Mesenchymal stem cell (in vitro differentiated cells and primary cell): ENCODE results near the gene ACADM.

Source experiments
- DNase-seq: peaks from one replicate; pipeline ENCODE4 v3.0.0-alpha.2; 2013
- H2AFZ ChIP-seq: one replicate; pipeline ENCODE4 v1.6.1; 2013; ENCODE audit warnings: low read depth, mild to moderate bottlenecking, control low read depth, inconsistent platforms, low read length, moderate library complexity
- H2AK5ac ChIP-seq: 2 replicates; pipeline ENCODE4 v1.6.1; 2013; ENCODE audit warnings: low read length, moderate library complexity, mild to moderate bottlenecking, inconsistent platforms; ENCODE audit not compliant: severe bottlenecking
- H2BK120ac ChIP-seq: one replicate; pipeline ENCODE4 v1.6.1; 2013; ENCODE audit warnings: low read depth, mild to moderate bottlenecking, inconsistent platforms, low read length, moderate library complexity
- H2BK12ac ChIP-seq, 2 experiments: one replicate each; pipeline ENCODE4 v1.6.1; 2013; ENCODE audit warnings: inconsistent platforms in 2 of 2, low read length in 2 of 2, mild to moderate bottlenecking in 2 of 2, moderate library complexity in 2 of 2, control low read depth in 1 of 2
- H2BK15ac ChIP-seq: one replicate; pipeline ENCODE4 v1.6.1; 2013; ENCODE audit warnings: mild to moderate bottlenecking, low read depth, inconsistent platforms; ENCODE audit not compliant: poor library complexity, severe bottlenecking
- H2BK5ac ChIP-seq: 2 replicates; pipeline ENCODE4 v1.6.1; 2013; ENCODE audit warnings: low read depth, mild to moderate bottlenecking, low read length, control low read depth, inconsistent platforms; ENCODE audit not compliant: poor library complexity, severe bottlenecking
- H3K14ac ChIP-seq, 2 experiments: one replicate each; pipeline ENCODE4 v1.6.1; 2013; ENCODE audit warnings: inconsistent platforms in 2 of 2, low read length in 2 of 2, control low read depth in 1 of 2, mild to moderate bottlenecking in 1 of 2, moderate library complexity in 1 of 2
- H3K18ac ChIP-seq, 2 experiments: one replicate each; pipeline ENCODE4 v1.6.1; 2013; ENCODE audit warnings: inconsistent platforms in 2 of 2, low read length in 2 of 2, control low read depth in 1 of 2, low read depth in 1 of 2, mild to moderate bottlenecking in 1 of 2
- H3K23ac ChIP-seq, 2 experiments: one replicate each; pipeline ENCODE4 v1.6.1; 2013; ENCODE audit warnings: inconsistent platforms in 2 of 2, low read length in 2 of 2, mild to moderate bottlenecking in 2 of 2, moderate library complexity in 2 of 2, control low read depth in 1 of 2
- H3K27ac ChIP-seq: 2 replicates; pipeline ENCODE4 v1.5.1; 2013; ENCODE audit warnings: mild to moderate bottlenecking, moderate library complexity, low read length, control low read depth, inconsistent platforms; ENCODE audit not compliant: poor library complexity, severe bottlenecking
- H3K27me3 ChIP-seq, 2 experiments: 2 replicates each; pipeline versions ENCODE4 v1.6.1 to v1.7.0; 2013; ENCODE audit warnings: low read length in 2 of 2, mild to moderate bottlenecking in 2 of 2, moderate library complexity in 2 of 2, control low read depth in 1 of 2, inconsistent platforms in 1 of 2; ENCODE audit not compliant: control insufficient read depth in 1 of 2, insufficient read depth in 1 of 2
- H3K36me3 ChIP-seq, 2 experiments: 2 replicates each; pipeline versions ENCODE4 v1.6.1 to v1.7.0; 2013; ENCODE audit warnings: low read length in 2 of 2, control low read depth in 1 of 2, inconsistent platforms in 1 of 2, low read depth in 1 of 2, mild to moderate bottlenecking in 1 of 2; ENCODE audit not compliant: insufficient read depth in 2 of 2, control insufficient read depth in 1 of 2
- H3K4ac ChIP-seq, 2 experiments: one replicate each; pipeline ENCODE4 v1.6.1; 2013; ENCODE audit warnings: inconsistent platforms in 2 of 2, low read length in 2 of 2, mild to moderate bottlenecking in 2 of 2, moderate library complexity in 2 of 2, control low read depth in 1 of 2, low read depth in 1 of 2
- H3K4me1 ChIP-seq: 2 replicates; pipeline ENCODE4 v1.6.1; 2013; ENCODE audit warnings: low read depth, low read length, control low read depth; ENCODE audit not compliant: control insufficient read depth, insufficient read depth
- H3K4me2 ChIP-seq: 2 replicates; pipeline ENCODE4 v1.6.1; 2013; ENCODE audit warnings: low read length, mild to moderate bottlenecking, inconsistent platforms; ENCODE audit not compliant: poor library complexity, severe bottlenecking
- H3K4me3 ChIP-seq, 2 experiments: 2 replicates each; pipeline versions ENCODE4 v1.5.1 to v1.7.0; 2013; ENCODE audit warnings: low read length in 2 of 2, mild to moderate bottlenecking in 2 of 2, control low read depth in 1 of 2, low read depth in 1 of 2; ENCODE audit not compliant: insufficient read depth in 1 of 2
- H3K79me1 ChIP-seq: replicated peaks from 2 replicates; pipeline ENCODE4 v1.6.1; 2013; ENCODE audit warnings: mild to moderate bottlenecking, control low read depth, low read length, inconsistent platforms; ENCODE audit not compliant: poor library complexity, severe bottlenecking
- H3K9ac ChIP-seq: 2 replicates; pipeline ENCODE4 v1.7.0; 2013; ENCODE audit warnings: mild to moderate bottlenecking, low read length, moderate library complexity
- H3K9me3 ChIP-seq: 2 replicates; pipeline ENCODE4 v1.7.0; 2013; ENCODE audit warnings: mild to moderate bottlenecking, low read length; ENCODE audit not compliant: control insufficient read depth
- H4K8ac ChIP-seq: one replicate; pipeline ENCODE4 v1.6.1; 2013; ENCODE audit warnings: inconsistent platforms, mild to moderate bottlenecking, low read length, moderate library complexity
- H4K91ac ChIP-seq: one replicate; pipeline ENCODE4 v1.6.1; 2013; ENCODE audit warnings: mild to moderate bottlenecking, low read length, inconsistent platforms
- WGBS: methylation state at CpG from one replicate; pipeline ENCODE4 v1.1.7; 2013; ENCODE audit warnings: mixed read lengths; 5-methylcytosine and 5-hydroxymethylcytosine counted together

Gene ACADM

DNA sequence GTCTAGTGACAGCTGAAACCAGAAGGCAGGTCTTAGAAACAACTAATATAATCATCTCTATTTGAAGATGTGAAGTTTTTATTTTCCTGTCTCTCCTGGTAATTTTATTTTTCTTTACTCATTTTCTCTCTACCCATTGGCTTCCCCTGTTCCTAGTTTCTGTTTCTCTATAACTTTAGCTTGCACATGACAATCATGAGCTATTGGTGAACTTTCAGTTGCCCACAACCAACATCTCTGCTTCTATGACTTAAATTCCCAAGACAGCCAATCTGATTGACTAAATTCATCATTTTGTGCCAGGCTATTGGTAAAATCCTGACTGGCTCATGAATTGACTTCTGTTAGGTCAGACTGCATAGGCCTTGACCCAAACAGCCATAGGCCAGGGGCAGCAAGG is 13.7 kb upstream of the ACADM start:
- Histone ChIP-seq H2BK120ac (no peak overlapping the region), H2AFZ (no peak overlapping the region), H3K27me3 (peaks cover 0 to 4% of the 10 kb centered on the region in 2 experiments), H3K4ac (no peak overlapping the region), H3K4me3 (no peak overlapping the region), H3K4me2 (no peak overlapping the region), H3K18ac (no peak overlapping the region), H2BK15ac (no peak overlapping the region), H3K4me1 (no peaks in the 10 kb centered on the region), H3K36me3 (no peaks in the 10 kb centered on the region), H2BK5ac (no peak overlapping the region), H2AK5ac (no peak overlapping the region), H3K79me1 (no peaks in the 10 kb centered on the region), H4K8ac (no peak overlapping the region), H4K91ac (no peak overlapping the region), H2BK12ac (no peak overlapping the region), H3K14ac (no peak overlapping the region), H3K9me3 (no peaks in the 10 kb centered on the region), H3K23ac (no peak overlapping the region), H3K27ac (no peak overlapping the region), H3K9ac (no peak overlapping the region)
- no peak for DNase-seq

GRCh38 chr1:75711846-75712245 is 12.7 kb upstream of the ACADM start:
- H3K27me3 ChIP-seq = peaks cover 0 to 4% of the 10 kb centered on the region in 2 experiments
- no peak overlapping the region for H3K4me2 ChIP-seq
- H4K91ac ChIP-seq = no peak overlapping the region
- H4K8ac ChIP-seq = no peak overlapping the region
- H3K4ac ChIP-seq = no peak overlapping the region
- no peaks in the 10 kb centered on the region for H3K4me1 ChIP-seq
- H3K23ac ChIP-seq = no peak overlapping the region
- no peak overlapping the region for H3K9ac ChIP-seq
- H2BK12ac ChIP-seq = no peak overlapping the region
- no peak overlapping the region for H2BK15ac ChIP-seq
- no peaks in the 10 kb centered on the region for H3K36me3 ChIP-seq
- H2BK120ac ChIP-seq = no peak overlapping the region
- H3K14ac ChIP-seq = no peak overlapping the region
- no peak overlapping the region for H3K27ac ChIP-seq
- no peak overlapping the region for H2AK5ac ChIP-seq
- no peak for DNase-seq
- no peaks in the 10 kb centered on the region for H3K79me1 ChIP-seq
- no peaks in the 10 kb centered on the region for H3K9me3 ChIP-seq
- no peak overlapping the region for H2AFZ ChIP-seq
- no peak overlapping the region for H3K4me3 ChIP-seq
- H3K18ac ChIP-seq = no peak overlapping the region
- H2BK5ac ChIP-seq = no peak overlapping the region

GRCh38 chr1:75712306-75712705 is 12.2 kb upstream of the ACADM start:
- no peak overlapping the region for H2AFZ ChIP-seq
- no peak overlapping the region for H4K91ac ChIP-seq
- no peaks in the 10 kb centered on the region for H3K9me3 ChIP-seq
- H4K8ac ChIP-seq = no peak overlapping the region
- H3K4ac ChIP-seq = no peak overlapping the region
- H3K4me2 ChIP-seq = no peak overlapping the region
- H3K4me3 ChIP-seq = no peak overlapping the region
- H2BK5ac ChIP-seq = no peak overlapping the region
- no peak overlapping the region for H3K14ac ChIP-seq
- H3K9ac ChIP-seq = no peak overlapping the region
- H3K79me1 ChIP-seq = no peaks in the 10 kb centered on the region
- H2BK15ac ChIP-seq = no peak overlapping the region
- DNase-seq = no peak
- H3K23ac ChIP-seq = no peak overlapping the region
- H3K36me3 ChIP-seq = no peaks in the 10 kb centered on the region
- no peak overlapping the region for H3K18ac ChIP-seq
- peaks cover 0 to 4% of the 10 kb centered on the region in 2 experiments for H3K27me3 ChIP-seq
- H3K4me1 ChIP-seq = no peaks in the 10 kb centered on the region
- H2AK5ac ChIP-seq = no peak overlapping the region
- H2BK12ac ChIP-seq = no peak overlapping the region
- H3K27ac ChIP-seq = no peak overlapping the region
- H2BK120ac ChIP-seq = no peak overlapping the region

DNA sequence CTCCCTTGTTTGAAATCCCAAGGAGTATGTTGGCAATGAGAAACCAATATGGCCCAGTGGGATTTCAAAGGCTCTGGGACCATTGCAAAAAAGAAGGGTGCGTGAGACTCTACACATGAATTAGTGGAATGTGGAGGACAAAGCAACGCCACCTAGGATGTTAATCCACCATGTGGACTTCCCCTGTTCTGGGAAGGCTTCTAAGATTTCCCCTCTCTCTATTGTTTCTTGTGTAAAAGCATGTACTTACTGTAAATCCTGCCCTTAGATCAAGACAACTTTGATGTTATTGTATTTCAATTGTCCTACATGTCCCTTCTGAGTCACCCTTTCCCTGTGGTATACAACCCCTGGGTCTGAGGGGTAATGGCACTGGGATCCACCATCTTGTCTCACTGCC is 4.7 kb upstream of the ACADM start:
- H3K79me1 ChIP-seq = peaks cover 4% of the 10 kb centered on the region
- no peak overlapping the region for H2AFZ ChIP-seq
- no peak overlapping the region for H4K91ac ChIP-seq
- no peak overlapping the region for H2BK15ac ChIP-seq
- H3K4me3 ChIP-seq = no peak overlapping the region
- no peak overlapping the region for H4K8ac ChIP-seq
- H2BK5ac ChIP-seq = no peak overlapping the region
- H2BK120ac ChIP-seq = no peak overlapping the region
- H3K18ac ChIP-seq = no peak overlapping the region
- no peaks in the 10 kb centered on the region for H3K36me3 ChIP-seq
- no peaks in the 10 kb centered on the region for H3K9me3 ChIP-seq
- no peak overlapping the region for H3K27ac ChIP-seq
- no peak overlapping the region for H3K4me2 ChIP-seq
- H3K4ac ChIP-seq = no peak overlapping the region
- no peak overlapping the region for H2BK12ac ChIP-seq
- H3K23ac ChIP-seq = no peak overlapping the region
- H3K14ac ChIP-seq = no peak overlapping the region
- DNase-seq = no peak
- no peak overlapping the region for H2AK5ac ChIP-seq
- H3K4me1 ChIP-seq = peaks cover 1% of the 10 kb centered on the region
- H3K9ac ChIP-seq = no peak overlapping the region
- H3K27me3 ChIP-seq = peaks cover 0 to 3% of the 10 kb centered on the region in 2 experiments
- 83% methylated on average over 2 of the region's 2 CpGs for WGBS
